ENCODE measurements around the gene CMTM4. TPM values are rescaled to one million over a fixed set of nuclear protein-coding genes. Genes with fewer than 3 reads are reported as not detected.

Gene CMTM4
- polyA plus RNA-seq, 1 donor (not counting 4 experiments of a cell fraction or from before 2014, with no cell fraction given), result 23.1 TPM

- DNase-seq (ENCODE audit: low read depth, low spot score) (no peak), FAIRE-seq (no peak)
- Histone ChIP-seq H3K4me3 (ENCODE audit: control insufficient read depth in 2 of 3, extremely low read depth in 1 of 3, insufficient read depth in 2 of 3, low read depth in 1 of 3, low read length in 3 of 3) (no peak overlapping the region), H3K36me3 (ENCODE audit: control insufficient read depth in 2 of 2, extremely low read depth in 1 of 2, insufficient read depth in 2 of 2, low read length in 2 of 2) (no peaks in the 10 kb centered on the region), H3K9me3 (ENCODE audit: control insufficient read depth, low read depth, low read length) (no peaks in the 10 kb centered on the region), H3K79me2 (ENCODE audit: control insufficient read depth, insufficient read depth, low read length) (peaks cover 29% of the 10 kb centered on the region), H3K27me3 (ENCODE audit: control insufficient read depth, extremely low read depth, insufficient read depth, low read length) (no peaks in the 10 kb centered on the region), H3K27ac (ENCODE audit: control insufficient read depth, insufficient read depth, low read length) (no peak overlapping the region), H3K9ac (ENCODE audit: control insufficient read depth, extremely low read depth, insufficient read depth, low read length) (no peak overlapping the region), H3K4me1 (ENCODE audit: control insufficient read depth, extremely low read depth, insufficient read depth, low read length) (peaks cover 32% of the 10 kb centered on the region), H3K9me1 (ENCODE audit: control insufficient read depth, extremely low read depth, insufficient read depth, low read length) (peaks cover 2% of the 10 kb centered on the region), H3K4me2 (ENCODE audit: control insufficient read depth, extremely low read depth, insufficient read depth, low read depth, low read length) (no peak overlapping the region), H2AFZ (ENCODE audit: control insufficient read depth, low read length) (no peak overlapping the region), H4K20me1 (ENCODE audit: control insufficient read depth, extremely low read depth, insufficient read depth, low read length) (no peaks in the 10 kb centered on the region)
- dilution Hi-C loops (cut with MboI; ENCODE audit: extremely low pct_ligation_motif_present, low sequenced_read_pairs), result no loop called here
- TF ChIP-seq CTCF (optimal IDR thresholded peaks at IDR 0.05 in 1 of 3, IDR thresholded peaks at IDR 0.05 in 1 of 3, conservative IDR thresholded peaks at IDR 0.05 in 1 of 3; ENCODE audit: extremely low read depth in 1 of 3, insufficient read depth in 2 of 3, low read length in 3 of 3) (no peak), EZH2 (IDR thresholded peaks at IDR 0.05; ENCODE audit: low read length) (no peak)
Measured at GRCh38 chr16:66656547-66656946, 40.0 kb downstream of the CMTM4 start.

DNA sequence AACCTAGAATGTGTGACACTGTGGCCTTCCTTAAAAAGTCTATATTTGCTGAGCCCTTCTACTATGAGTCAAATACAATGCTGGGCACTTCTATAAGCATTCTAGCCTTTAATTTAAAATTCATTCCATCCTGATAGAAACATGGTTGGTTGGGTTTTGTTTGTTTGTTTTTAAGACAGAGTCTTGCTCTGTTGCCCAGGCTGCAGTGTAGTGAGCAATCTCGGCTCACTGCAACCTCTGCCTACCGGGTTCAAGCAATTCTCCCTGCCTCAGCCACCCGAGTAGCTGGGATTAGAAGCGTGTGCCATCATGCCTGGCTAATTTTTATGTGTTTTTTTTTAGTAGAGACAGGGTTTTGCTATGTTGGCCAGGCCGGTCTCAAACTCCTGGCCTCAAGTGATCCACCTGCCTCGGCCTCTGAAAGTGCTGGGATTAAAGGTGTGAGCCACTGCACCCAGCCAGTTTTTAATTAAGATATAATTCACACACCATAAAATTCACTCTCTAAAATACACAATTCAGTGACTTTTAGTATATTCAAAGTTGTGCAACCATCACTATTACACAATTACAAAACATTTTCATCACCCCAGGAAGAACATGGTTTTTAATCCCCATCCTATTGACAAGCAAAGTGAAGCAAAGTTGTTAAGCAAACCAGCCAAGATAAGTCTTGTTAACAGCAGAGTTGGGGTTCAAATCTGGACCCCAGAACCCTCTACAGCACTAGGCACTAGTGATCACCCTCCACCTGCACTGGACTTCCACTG is 42.8 kb downstream of the CMTM4 start:
- peaks cover 2% of the 10 kb centered on the region for H3K9me1 ChIP-seq (ENCODE audit: control insufficient read depth, extremely low read depth, insufficient read depth, low read length)
- no peak overlapping the region for H3K4me2 ChIP-seq (ENCODE audit: control insufficient read depth, extremely low read depth, insufficient read depth, low read depth, low read length)
- H4K20me1 ChIP-seq (ENCODE audit: control insufficient read depth, extremely low read depth, insufficient read depth, low read length), result peaks cover 3% of the 10 kb centered on the region
- no peak for DNase-seq (ENCODE audit: low read depth, low spot score)
- no peak overlapping the region for H3K4me3 ChIP-seq (ENCODE audit: control insufficient read depth in 2 of 3, extremely low read depth in 1 of 3, insufficient read depth in 2 of 3, low read depth in 1 of 3, low read length in 3 of 3)
- no peak for FAIRE-seq
- no peak overlapping the region for H3K9ac ChIP-seq (ENCODE audit: control insufficient read depth, extremely low read depth, insufficient read depth, low read length)
- no peaks in the 10 kb centered on the region for H3K36me3 ChIP-seq (ENCODE audit: control insufficient read depth in 2 of 2, extremely low read depth in 1 of 2, insufficient read depth in 2 of 2, low read length in 2 of 2)
- H3K4me1 ChIP-seq (ENCODE audit: control insufficient read depth, extremely low read depth, insufficient read depth, low read length), result peaks cover 39% of the 10 kb centered on the region
- no peak overlapping the region for H2AFZ ChIP-seq (ENCODE audit: control insufficient read depth, low read length)
- TF ChIP-seq EZH2 (IDR thresholded peaks at IDR 0.05; ENCODE audit: low read length) (no peak), CTCF (optimal IDR thresholded peaks at IDR 0.05 in 1 of 3, IDR thresholded peaks at IDR 0.05 in 1 of 3, conservative IDR thresholded peaks at IDR 0.05 in 1 of 3; ENCODE audit: extremely low read depth in 1 of 3, insufficient read depth in 2 of 3, low read length in 3 of 3) (no peak)
- dilution Hi-C loops (cut with MboI; ENCODE audit: extremely low pct_ligation_motif_present, low sequenced_read_pairs), result no loop called here
- H3K27ac ChIP-seq (ENCODE audit: control insufficient read depth, insufficient read depth, low read length), result peak overlapping the region; percentile 18
- H3K9me3 ChIP-seq (ENCODE audit: control insufficient read depth, low read depth, low read length), result no peaks in the 10 kb centered on the region
- peaks cover 39% of the 10 kb centered on the region for H3K79me2 ChIP-seq (ENCODE audit: control insufficient read depth, insufficient read depth, low read length)
- H3K27me3 ChIP-seq (ENCODE audit: control insufficient read depth, extremely low read depth, insufficient read depth, low read length), result no peaks in the 10 kb centered on the region
